GM04504 (cell line): ENCODE data around the gene CAMK1D.
"Not testable (repeated sequence)": the region's sequence is repeated elsewhere in the genome, so short reads cannot be mapped to it uniquely, and the experiment has no call there.

Experiments
- DNase-seq: peaks from one replicate; pipeline ENCODE4 v3.0.0-alpha.2; 2012; ENCODE audit warnings: low read depth

Gene CAMK1D

DNA sequence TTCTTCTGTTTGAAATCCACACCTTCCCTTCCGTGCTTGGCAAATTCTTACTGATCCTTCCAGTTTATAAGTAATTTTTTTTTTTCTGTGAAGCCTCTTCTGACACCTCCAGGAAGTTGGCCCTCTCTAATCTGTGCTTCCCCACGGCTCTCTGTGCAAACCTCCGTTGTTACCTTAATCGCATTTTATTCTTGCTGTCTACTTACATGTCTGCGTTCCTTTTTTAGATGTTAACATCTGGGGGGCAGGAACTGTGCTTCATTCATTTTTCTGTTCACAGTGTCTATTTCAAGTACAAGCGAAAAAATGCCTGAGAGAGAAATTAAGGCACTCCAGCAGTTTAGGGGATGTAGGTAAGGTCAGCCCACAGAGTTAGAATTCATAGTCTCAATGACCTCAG, 8.4 kb upstream of the CAMK1D start:
- no peak for DNase-seq

DNA sequence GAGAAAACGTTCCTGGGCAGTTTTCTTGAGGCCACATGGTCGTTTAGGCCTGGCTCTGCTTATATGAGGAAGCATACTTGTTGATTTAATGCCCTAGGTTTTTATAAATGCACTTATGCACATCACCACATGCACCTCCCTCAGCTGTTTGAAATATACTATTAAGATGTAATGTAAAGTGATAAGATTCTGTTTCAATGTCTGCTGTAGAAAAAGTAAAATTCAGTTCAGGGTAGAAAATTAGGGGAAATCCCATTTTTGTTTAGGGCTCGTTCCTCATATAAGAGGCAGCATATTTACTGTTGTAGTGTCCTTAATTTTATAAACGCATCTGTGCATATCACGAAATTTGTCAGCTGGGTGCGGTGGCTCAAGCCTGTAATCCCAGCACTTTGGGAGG, 7.8 kb upstream of the CAMK1D start:
- DNase-seq, result no peak

DNA sequence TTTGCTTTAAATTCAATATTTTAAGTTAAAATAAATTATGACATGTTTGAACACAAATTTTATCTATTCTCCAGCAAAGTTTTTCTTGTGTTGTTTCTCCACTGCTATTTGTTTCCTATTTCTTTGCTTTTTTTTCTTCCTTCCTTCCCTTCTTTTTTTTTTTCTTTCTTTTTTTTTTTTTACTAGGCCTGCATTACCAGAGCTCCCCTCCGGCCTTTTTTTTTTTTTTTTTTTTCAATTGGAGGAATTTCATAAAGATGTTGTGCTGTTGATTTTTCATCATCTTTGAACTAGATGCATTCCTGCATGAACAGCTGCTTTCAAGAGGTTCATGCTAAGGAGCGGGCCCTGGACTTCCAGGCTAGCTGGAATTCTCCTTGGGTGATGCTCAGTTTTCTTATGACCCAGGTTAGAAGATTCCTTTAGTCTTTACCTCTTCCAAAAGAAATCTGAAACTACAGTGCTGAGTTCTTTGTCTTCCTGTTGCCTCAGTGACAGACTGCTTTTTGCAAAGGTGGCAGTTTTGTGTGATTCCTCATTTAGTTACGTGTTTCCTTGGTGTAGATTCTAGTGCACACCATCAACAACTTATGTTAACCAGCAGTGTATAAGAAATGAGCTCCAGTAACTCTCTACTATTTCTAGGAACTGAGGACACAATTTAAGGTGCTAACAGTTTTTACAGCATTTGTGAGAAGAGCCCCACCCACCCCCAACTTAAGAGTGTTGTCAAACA, 4.8 kb upstream of the CAMK1D start:
- DNase-seq, result no peak

GRCh38 chr10:12346707-12347106, 2.6 kb upstream of the CAMK1D start:
- DNase-seq, result no peak

DNA sequence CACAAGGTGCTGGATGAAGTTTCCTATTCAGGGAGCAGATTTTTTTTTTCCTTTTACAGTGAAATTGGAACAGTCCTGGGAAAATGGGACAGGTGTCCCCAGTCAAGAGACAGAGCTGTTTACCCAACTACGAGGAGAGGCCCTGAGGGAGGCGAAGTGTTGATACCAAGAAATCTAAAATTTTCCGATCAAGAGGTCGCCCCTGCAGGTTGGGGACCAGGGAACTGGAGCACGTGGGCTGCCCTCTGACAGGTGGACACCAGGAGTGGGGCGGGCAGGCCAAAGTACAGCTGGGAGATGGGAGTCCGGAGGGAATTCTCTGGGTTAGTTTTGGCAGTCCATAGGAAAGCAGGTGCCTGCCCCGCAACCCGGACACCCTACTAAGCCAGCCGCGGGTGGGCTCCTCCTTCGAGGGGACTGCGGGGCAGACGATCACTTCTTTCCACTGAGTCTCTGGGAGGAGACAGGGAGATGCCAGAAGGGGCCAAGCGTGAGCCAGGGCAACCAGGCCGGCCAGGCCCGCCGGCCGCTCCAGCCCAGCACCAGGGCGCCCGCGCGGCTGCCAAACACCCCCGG, 965 bp upstream of the CAMK1D start:
- DNase-seq, result no peak

DNA sequence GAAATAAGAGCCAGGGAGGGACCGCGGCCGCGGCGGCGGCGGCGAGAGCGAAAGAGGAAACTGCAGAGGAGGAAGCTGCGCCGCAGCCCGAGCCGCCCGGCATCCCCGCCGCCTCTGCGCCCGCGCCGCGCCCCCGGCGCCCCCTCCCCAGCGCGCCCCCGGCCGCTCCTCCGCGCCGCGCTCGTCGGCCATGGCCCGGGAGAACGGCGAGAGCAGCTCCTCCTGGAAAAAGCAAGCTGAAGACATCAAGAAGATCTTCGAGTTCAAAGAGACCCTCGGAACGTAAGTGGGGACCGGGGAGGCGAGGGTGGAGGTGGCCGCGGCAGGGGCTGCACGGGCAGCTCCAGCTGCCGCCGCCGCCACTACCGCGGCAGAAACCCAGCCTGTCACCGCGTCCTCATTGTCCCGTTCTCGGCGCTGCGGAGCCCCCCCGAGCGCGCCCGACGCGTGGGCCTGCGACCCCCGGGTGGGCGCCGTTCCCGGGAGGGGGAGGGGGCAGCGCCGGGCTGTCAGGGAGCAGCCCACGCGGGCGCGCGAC, 351 bp downstream of the CAMK1D start:
- no peak for DNase-seq

DNA sequence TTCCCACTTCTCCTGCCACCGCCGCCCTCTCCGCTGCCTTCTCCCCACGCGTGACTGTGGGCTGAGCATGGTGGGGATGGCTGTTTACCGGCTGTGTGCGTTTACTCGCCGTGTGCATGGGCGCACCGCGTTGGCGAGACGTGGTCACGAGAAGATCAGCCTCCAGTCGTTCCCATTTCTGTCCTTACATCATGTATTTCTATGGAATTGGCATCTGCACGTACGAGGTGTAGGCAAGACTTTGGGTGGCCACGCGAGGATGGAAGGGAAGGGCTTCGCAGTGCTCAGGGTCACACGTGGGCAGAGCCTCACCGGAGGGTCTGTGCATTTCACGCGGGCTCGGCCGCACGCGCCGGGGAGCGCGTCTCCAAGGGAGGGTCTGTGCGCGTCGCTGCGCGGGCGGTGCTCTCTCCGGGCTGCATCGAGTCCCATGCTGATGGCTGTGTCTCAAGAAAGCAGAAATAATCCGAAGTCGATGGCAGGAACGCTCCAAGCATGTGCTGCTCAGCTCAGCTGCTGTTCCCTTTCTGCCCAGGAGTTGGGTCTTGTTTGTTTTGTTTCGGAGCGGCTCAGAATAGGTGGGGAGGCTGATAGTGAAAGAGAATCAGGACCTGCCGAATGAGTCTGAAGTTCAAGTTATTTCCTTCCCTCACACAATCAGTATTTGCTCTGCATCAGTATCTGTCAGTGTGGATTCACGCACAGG, 973 bp downstream of the CAMK1D start:
- DNase-seq, result no peak

GRCh38 chr10:12350925-12351324, 1.6 kb downstream of the CAMK1D start:
- no peak for DNase-seq

DNA sequence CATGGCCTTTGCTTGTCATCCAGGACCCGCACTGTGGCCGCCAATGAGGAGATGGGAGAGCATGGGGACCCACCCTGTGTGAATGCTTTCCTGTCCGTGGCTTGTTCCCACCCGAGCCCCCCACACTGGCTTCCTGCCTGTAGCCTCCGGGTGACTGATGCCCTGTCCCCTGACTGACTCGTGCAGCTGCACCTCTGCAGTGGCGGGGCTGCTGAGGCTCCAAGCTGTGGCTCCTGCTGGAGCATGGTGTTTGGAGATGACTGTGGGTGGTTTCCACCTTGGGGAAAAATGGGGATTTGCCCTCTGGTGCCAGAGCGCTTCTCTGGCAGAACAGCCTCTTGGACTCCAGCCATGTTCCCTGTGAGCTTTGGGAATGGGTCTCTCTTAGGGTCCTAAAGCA, 2.1 kb downstream of the CAMK1D start:
- DNase-seq, result no peak

DNA sequence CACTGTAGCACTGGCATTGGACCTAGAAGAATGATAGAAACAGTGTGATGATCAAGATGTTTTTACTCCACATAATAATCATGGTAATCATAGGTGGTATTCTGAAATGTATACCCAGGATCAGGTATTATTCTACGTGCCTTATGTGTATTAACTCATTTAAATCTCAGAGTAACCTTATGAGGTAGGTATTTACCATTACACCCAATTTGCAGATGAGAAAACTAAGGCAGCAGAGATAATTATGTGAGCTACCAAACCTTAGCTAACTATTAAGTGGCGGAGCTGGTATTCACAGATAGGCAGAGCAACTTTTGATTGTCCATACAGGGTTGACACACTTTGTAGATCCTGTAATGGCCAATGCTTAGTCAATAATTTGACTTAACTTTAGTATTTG, 2.5 kb downstream of the CAMK1D start:
- no peak for DNase-seq

DNA sequence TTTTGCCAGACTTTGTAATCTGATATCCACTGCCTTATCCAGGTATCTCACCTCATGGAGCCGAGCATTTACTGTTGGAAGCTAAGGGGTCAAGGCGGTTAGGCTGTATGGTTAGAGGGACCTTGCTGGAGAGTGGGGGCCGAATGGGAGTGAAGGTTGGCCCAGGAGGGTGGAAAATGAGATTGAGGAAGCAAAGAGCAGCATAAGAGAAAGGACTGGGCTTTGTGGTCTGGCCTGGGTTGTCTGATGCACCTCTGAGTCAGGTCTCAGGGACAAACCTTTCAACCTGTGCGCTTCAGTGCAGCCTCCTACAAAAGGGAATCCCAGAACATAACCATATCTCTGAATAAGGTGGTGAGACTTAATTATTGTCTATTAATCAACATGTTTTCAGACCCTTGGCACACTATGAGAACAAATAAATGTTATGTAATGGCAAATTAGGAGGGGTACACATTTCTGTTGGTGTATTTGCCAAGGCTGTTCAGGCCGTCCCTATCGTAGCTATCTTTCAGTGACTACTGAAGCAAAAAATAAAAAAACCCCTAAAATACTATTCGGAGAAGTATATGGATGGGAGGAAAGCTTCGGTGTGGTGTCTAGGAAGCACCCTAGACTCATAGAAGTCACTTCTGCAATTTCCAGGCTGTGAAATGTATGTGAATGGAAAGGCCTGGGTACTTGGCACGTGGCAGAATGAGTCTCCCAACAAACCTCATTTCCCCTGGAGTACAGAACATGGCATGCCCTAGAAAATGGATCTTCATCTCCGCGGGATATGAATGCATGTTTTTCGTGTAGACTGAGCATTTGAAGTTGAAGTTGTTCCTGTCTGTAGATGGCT, 4.3 kb downstream of the CAMK1D start:
- DNase-seq, result no peak

DNA sequence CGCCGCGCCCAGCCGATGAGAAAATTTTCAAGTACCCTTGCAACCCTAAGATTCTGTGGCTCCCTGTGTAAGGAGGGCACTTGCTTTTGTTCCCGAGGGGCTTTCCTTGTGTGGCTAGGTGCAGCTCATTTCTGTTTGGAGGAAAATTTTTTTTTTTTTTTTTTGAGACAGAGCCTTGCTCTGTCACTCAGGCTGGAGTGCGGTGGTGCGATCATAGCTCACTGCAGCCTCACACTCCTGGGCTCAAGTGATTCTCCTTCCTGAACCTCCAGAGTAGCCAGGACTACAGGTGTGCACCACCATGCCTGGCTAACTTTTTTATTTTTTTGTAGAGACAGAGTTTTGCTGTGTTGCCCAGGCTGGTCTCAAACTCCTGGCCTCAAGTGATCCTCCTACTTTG, 5.3 kb downstream of the CAMK1D start:
- DNase-seq, result not testable (repeated sequence)

DNA sequence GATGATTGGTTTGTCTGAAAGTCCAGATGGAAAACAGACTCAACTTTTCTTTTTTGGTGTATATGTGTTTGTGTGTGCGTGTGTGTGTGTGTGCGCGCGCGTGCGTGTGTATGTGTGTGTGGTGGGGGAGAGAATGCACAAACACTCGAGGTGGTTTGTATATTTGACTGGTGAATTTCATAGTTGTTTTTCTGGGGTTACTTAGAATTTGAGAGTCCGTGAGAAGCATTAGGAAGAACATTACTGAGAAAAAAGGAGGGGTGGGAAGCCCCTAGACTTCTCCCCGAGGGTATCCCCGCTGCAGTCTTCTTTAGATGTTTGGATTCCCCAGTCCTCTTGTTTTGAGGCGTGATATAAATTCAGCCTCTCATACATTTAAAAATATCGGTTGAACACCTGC, 6.0 kb downstream of the CAMK1D start:
- DNase-seq, result no peak

DNA sequence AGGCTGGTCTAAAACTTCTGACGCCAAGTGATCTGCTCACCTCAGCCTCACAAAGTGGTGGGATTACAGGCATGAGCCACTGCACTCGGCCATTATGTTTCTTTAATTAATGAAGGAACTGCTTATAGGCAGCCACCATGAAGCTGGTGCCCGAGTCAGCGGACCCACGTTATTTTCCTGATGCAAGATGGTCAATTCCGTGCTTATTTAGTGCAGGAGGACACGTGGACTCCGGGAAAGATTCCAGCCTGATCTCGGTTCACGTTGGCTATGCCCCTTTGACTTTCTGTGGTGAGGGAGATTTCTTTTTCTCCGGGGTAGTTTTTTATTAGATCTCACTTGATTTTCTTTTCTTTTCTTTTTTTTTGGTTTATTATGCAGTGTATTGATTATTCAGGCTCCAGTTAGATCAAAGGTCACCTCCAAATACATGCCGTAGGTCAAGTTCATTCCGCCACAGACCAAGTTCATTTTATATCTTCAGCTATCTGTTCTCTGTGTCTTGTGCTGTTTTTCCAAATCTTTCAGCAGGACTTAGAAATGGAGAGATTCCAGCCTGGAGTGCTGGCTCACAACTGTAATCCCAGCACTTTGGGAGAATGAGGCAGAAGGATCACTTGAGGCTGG, 8.3 kb downstream of the CAMK1D start:
- no peak for DNase-seq

GRCh38 chr10:12358863-12359564, 9.7 kb downstream of the CAMK1D start:
- DNase-seq, result no peak

DNA sequence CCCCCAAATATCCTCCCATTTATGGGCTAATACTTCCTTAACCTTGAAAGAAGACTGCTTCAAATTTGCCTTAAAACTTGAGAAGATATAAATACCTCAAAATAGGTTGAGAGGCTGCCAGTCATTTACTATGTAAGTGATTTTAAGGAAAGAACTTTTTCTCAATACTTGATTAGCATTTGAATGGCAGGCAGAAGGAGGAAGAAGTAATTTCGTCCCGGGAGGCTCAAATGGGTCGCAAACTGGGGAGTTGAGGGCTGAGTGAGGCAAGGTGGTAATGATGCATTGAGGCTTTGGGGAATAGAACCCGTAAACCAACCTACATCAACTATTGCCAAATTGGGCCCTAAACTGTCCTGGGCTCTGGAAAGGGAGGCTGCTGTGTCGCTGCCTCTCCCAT, 11.1 kb downstream of the CAMK1D start:
- no peak for DNase-seq

- not testable (repeated sequence) for DNase-seq
Observed at GRCh38 chr10:12361115-12361514, 11.8 kb downstream of the CAMK1D start.

DNA sequence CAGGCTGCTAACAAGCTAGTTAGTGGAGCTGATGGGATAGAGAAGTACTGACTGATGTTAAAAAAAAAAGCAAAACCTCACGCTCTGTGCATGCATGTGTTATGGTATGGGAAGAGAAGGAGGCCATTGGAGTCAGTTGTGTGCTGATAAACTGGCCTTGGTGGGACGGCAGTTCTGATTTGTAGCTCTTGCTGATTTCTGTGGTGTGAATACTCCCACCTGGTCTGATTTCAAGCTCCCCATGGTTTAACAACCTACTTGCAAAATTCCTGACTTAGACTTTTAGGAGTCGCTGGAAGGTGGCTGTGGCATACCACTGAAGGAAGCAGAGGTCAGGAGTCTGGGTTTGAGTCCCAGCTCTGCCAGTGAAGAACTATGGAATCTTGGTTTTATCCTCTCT, 15.2 kb downstream of the CAMK1D start:
- no peak for DNase-seq

GRCh38 chr10:12367272-12367671, 17.9 kb downstream of the CAMK1D start:
- no peak for DNase-seq

- no peak for DNase-seq
Observed at GRCh38 chr10:12369982-12370381, 20.6 kb downstream of the CAMK1D start.

DNA sequence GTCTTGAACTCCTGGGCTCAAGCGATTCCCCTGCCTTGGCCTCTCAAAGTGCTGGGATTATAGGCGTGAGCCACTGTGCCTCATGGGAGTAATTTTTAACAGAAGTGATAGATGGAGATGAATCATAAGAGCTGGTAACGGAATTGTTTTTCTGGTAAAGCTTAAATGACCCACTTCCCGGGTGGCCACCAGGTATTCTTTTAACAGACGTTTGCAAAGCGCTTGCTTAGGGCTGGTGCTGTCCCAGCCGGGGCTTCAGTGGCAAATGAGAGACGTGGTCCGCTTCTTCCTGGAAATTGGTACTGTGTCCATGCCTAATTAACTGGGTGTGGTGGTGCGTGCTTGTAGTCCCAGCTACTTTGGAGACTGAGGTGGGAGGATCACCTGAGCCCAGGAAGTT, 23.5 kb downstream of the CAMK1D start:
- no peak for DNase-seq
